Lung (tissue), 12 donors: ENCODE results near the gene SLC9A7. TPM values are rescaled to one million over a fixed set of nuclear protein-coding genes. Genes with fewer than 3 reads are reported as not detected.

Experiments
- ATAC-seq: fragments of 200-7000 bp; cut with Tn5 transposase; one replicate; pipeline ENCODE4 v1.9.1; 2020; ENCODE audit warnings: moderate number of reproducible peaks; ENCODE audit not compliant: insufficient read depth, low FRiP score
- DNase-seq, 3 donors: peaks; one replicate each; pipeline ENCODE4 v3.0.0-alpha.2; 2013 to 2017
- H3K27ac ChIP-seq, 2 donors: one replicate each; pipeline ENCODE4 v1.5.1; 2013; ENCODE audit warnings: mild to moderate bottlenecking in 2 of 2, moderate library complexity in 2 of 2, control low read depth in 1 of 2, inconsistent platforms in 1 of 2, low read depth in 1 of 2, low read length in 1 of 2
- H3K27me3 ChIP-seq, 3 donors: one replicate each; pipeline ENCODE4 v1.5.1; 2013; ENCODE audit warnings: low read length in 2 of 3; ENCODE audit not compliant: control insufficient read depth in 3 of 3, insufficient read depth in 3 of 3
- H3K36me3 ChIP-seq, 4 donors: one replicate each; pipeline ENCODE4 v1.5.1; 2013; ENCODE audit warnings: low read length in 4 of 4, mild to moderate bottlenecking in 1 of 4, moderate library complexity in 1 of 4; ENCODE audit not compliant: control insufficient read depth in 4 of 4, insufficient read depth in 4 of 4
- H3K4me1 ChIP-seq, 5 donors: one replicate each; pipeline ENCODE4 v1.5.1; 2013; ENCODE audit warnings: low read length in 5 of 5, mild to moderate bottlenecking in 2 of 5, moderate library complexity in 1 of 5; ENCODE audit not compliant: control insufficient read depth in 5 of 5, insufficient read depth in 5 of 5
- H3K4me3 ChIP-seq: one replicate; pipeline ENCODE4 v1.5.1; 2013; ENCODE audit warnings: mild to moderate bottlenecking, control low read depth, moderate library complexity
- H3K9ac ChIP-seq, 2 donors: one replicate each; pipeline ENCODE4 v1.5.1; 2013; ENCODE audit warnings: low read length in 2 of 2, control low read depth in 1 of 2; ENCODE audit not compliant: insufficient read depth in 1 of 2
- H3K9me3 ChIP-seq, 4 donors: one replicate each; pipeline ENCODE4 v1.5.1; 2013; ENCODE audit warnings: low read length in 3 of 4, mild to moderate bottlenecking in 1 of 4, moderate library complexity in 1 of 4; ENCODE audit not compliant: control insufficient read depth in 4 of 4, insufficient read depth in 3 of 4
- WGBS, 2 donors: extraction: QIAGEN DNeasy Blood & Tissue Kit; methylation state at CpG; one replicate each; pipeline ENCODE4 v1.1.7; 2013; 5-methylcytosine and 5-hydroxymethylcytosine counted together
- polyA plus RNA-seq, 2 donors: library from polyadenylated mRNA; stranded (reverse); fragments of 200-250 nt; gene quantifications; one replicate each; pipeline ENCODE4 v1.2.1, GENCODE V29; 2013
- total RNA-seq, 2 donors: library from RNA; depleted of rRNA in 1 of 2; stranded (reverse); fragments of >200 nt in 1 of 2; gene quantifications; one replicate each; pipeline ENCODE4 v1.2.1, GENCODE V29; 2014 to 2021
- TF ChIP-seq, protein P1 (sequence below): IDR thresholded peaks from 2 replicates; pipeline ENCODE4 v1.5.1; 2012; ENCODE audit warnings: mild to moderate bottlenecking; ENCODE audit errors: control extremely low read depth, extremely low read depth
- donor health status: control.
- donor health status: control.
- donor health status: Bipolar disorder and iron deficiency.
- donor health status: healthy.
- donor health status: DM: yes; HTN: yes; CAD: no.

SLC9A7 gene
- total and polyA plus RNA-seq, 4 donors, result 1.2 to 6.9 (median 3.6) TPM

- no peak overlapping the region for H3K9ac ChIP-seq
- WGBS, 2 donors, result 15 to 17% methylated on average over 5 of the region's 5 CpGs
- peak overlapping the region; percentile 46 to 69 for H3K27ac ChIP-seq
- TF ChIP-seq, protein P1, sequence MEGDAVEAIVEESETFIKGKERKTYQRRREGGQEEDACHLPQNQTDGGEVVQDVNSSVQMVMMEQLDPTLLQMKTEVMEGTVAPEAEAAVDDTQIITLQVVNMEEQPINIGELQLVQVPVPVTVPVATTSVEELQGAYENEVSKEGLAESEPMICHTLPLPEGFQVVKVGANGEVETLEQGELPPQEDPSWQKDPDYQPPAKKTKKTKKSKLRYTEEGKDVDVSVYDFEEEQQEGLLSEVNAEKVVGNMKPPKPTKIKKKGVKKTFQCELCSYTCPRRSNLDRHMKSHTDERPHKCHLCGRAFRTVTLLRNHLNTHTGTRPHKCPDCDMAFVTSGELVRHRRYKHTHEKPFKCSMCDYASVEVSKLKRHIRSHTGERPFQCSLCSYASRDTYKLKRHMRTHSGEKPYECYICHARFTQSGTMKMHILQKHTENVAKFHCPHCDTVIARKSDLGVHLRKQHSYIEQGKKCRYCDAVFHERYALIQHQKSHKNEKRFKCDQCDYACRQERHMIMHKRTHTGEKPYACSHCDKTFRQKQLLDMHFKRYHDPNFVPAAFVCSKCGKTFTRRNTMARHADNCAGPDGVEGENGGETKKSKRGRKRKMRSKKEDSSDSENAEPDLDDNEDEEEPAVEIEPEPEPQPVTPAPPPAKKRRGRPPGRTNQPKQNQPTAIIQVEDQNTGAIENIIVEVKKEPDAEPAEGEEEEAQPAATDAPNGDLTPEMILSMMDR, result no peak
- H3K27me3 ChIP-seq, result peaks cover 0 to 3% (median 0%) of the 10 kb centered on the region in 3 donors
- H3K36me3 ChIP-seq, result no peaks in the 10 kb centered on the region
- DNase-seq, result peak; percentile 25 to 82 (median 80)
- H3K9me3 ChIP-seq, result no peaks in the 10 kb centered on the region
- peaks cover 0 to 28% (median 11%) of the 10 kb centered on the region in 5 donors for H3K4me1 ChIP-seq
- no peak for ATAC-seq
- no peak overlapping the region for H3K4me3 ChIP-seq
Measured at GRCh38 chrX:46587753-46588171, 171.2 kb downstream of the SLC9A7 start.

- H3K36me3 ChIP-seq, result no peaks in the 10 kb centered on the region
- TF ChIP-seq, protein P1, result no peak
- no peak overlapping the region for H3K9ac ChIP-seq
- DNase-seq, result peak in 1 of 3 donors; percentile 45
- peaks cover 0 to 3% (median 0%) of the 10 kb centered on the region in 3 donors for H3K27me3 ChIP-seq
- WGBS, 2 donors, result 59 to 82% methylated on average over 5 of the region's 5 CpGs
- H3K27ac ChIP-seq, result peak overlapping the region in 1 of 2 donors; percentile 69
- H3K4me3 ChIP-seq, result no peak overlapping the region
- peaks cover 0 to 33% (median 14%) of the 10 kb centered on the region in 5 donors for H3K4me1 ChIP-seq
- ATAC-seq, result no peak
- H3K9me3 ChIP-seq, result no peaks in the 10 kb centered on the region
Measured at GRCh38 chrX:46587158-46587557, 171.8 kb downstream of the SLC9A7 start.

GRCh38 chrX:46584736-46585135, 174.2 kb downstream of the SLC9A7 start:
- no peaks in the 10 kb centered on the region for H3K27me3 ChIP-seq
- H3K4me3 ChIP-seq, result no peak overlapping the region
- H3K27ac ChIP-seq, result peak overlapping the region in 1 of 2 donors; percentile 66
- H3K4me1 ChIP-seq, result peaks cover 0 to 35% (median 16%) of the 10 kb centered on the region in 5 donors
- WGBS, 2 donors, result 63 to 88% methylated on average over 2 of the region's 2 CpGs
- H3K9me3 ChIP-seq, result no peaks in the 10 kb centered on the region
- no peaks in the 10 kb centered on the region for H3K36me3 ChIP-seq
- H3K9ac ChIP-seq, result no peak overlapping the region
- TF ChIP-seq, protein P1, result no peak
- DNase-seq (peak; percentile 32 to 72 (median 67)), ATAC-seq (no peak)

GRCh38 chrX:46582966-46583365, 176.0 kb downstream of the SLC9A7 start:
- no peaks in the 10 kb centered on the region for H3K9me3 ChIP-seq
- H3K36me3 ChIP-seq, result no peaks in the 10 kb centered on the region
- ATAC-seq (no peak), DNase-seq (peak; percentile 18 to 74 (median 70))
- H3K4me3 ChIP-seq, result no peak overlapping the region
- TF ChIP-seq, protein P1, result no peak
- peaks cover 0 to 24% (median 12%) of the 10 kb centered on the region in 5 donors for H3K4me1 ChIP-seq
- H3K27me3 ChIP-seq, result no peaks in the 10 kb centered on the region
- WGBS, 2 donors, result 15 to 27% methylated on average over 1 of the region's 1 CpG
- H3K9ac ChIP-seq, result no peak overlapping the region
- H3K27ac ChIP-seq, result peak overlapping the region in 1 of 2 donors; percentile 70
